Esophagus muscularis mucosa (tissue), 4 donors: ENCODE measurements around the gene MSX1. TPM values are rescaled to one million over a fixed set of nuclear protein-coding genes. Genes with fewer than 3 reads are reported as not detected.

Source experiments
- DNase-seq: peaks from one replicate; pipeline ENCODE4 v3.0.0-alpha.2; 2017; ENCODE audit errors: extremely low spot score
- H3K27ac ChIP-seq, 4 donors: fragments of 200-600 bp; sonication (generic); replicated peaks in 1 of 4; 1 replicate in 3 of 4; 2 replicates in 1 of 4; pipeline ENCODE4 v1.5.1; 2016 to 2019; ENCODE audit warnings: mild to moderate bottlenecking in 1 of 4
- H3K27me3 ChIP-seq, 4 donors: fragments of 200-600 bp; sonication (generic); one replicate each; pipeline versions ENCODE4 v1.5.1 to v1.6.0; 2016 to 2019
- H3K36me3 ChIP-seq, 4 donors: fragments of 200-600 bp; sonication (generic); one replicate each; pipeline ENCODE4 v1.5.1; 2016 to 2019
- H3K4me1 ChIP-seq, 4 donors: fragments of 200-600 bp; sonication (generic); one replicate each; pipeline ENCODE4 v1.5.1; 2016 to 2019
- H3K4me3 ChIP-seq, 4 donors: fragments of 200-600 bp; sonication (generic); 1 replicate in 2 of 4; 2 replicates in 2 of 4; pipeline ENCODE4 v1.5.1; 2016 to 2019; ENCODE audit warnings: mild to moderate bottlenecking in 4 of 4, moderate library complexity in 1 of 4
- H3K9me3 ChIP-seq, 4 donors: fragments of 200-600 bp; sonication (generic); 1 replicate in 3 of 4; 2 replicates in 1 of 4; pipeline ENCODE4 v1.5.1; 2016 to 2019
- EP300 ChIP-seq: sonication (generic); formaldehyde crosslinking; IDR thresholded peaks from one replicate; pipeline ENCODE4 v1.6.1; 2017; ENCODE audit warnings: antibody characterized with exemption
- POLR2A ChIP-seq: fragments of 450-650 bp; IDR thresholded peaks from one replicate; pipeline ENCODE4 v1.6.1; 2017; ENCODE audit warnings: antibody characterized with exemption, moderate library complexity, mild to moderate bottlenecking, low read depth
- POLR2AphosphoS5 ChIP-seq, 2 donors: sonication (generic); formaldehyde crosslinking; IDR thresholded peaks; one replicate each; pipeline ENCODE4 v1.6.1; 2017; ENCODE audit warnings: antibody characterized with exemption in 2 of 2
- WGBS: methylation state at CpG from one replicate; pipeline ENCODE4 v1.1.5; 2018; 5-methylcytosine and 5-hydroxymethylcytosine counted together
- intact Hi-C: fragments of 100-400 bp; cut with DNase I; formaldehyde crosslinking; loops from one replicate; pipeline ENCODE4 v1.15.1; 2023
- total RNA-seq, 4 donors: library from RNA; depleted of rRNA; stranded (reverse); fragments of >200 nt; gene quantifications; one replicate each; pipeline versions ENCODE4 v1.1.0 to v1.2.1, GENCODE V29; 2016
- TF ChIP-seq, protein P1 (sequence below), 3 experiments: fragments of 200-600 bp in 2 of 3; fragments of 450-650 bp in 1 of 3; sonication (generic) in 2 of 3; IDR thresholded peaks; one replicate each; pipeline ENCODE4 v1.5.1; 2017 to 2019; ENCODE audit warnings: antibody characterized with exemption in 3 of 3, mild to moderate bottlenecking in 2 of 3, moderate library complexity in 1 of 3

The MSX1 gene
- total RNA-seq, 4 donors from 2014 or later, result 2.9 to 6.3 (median 4.3) TPM

DNA sequence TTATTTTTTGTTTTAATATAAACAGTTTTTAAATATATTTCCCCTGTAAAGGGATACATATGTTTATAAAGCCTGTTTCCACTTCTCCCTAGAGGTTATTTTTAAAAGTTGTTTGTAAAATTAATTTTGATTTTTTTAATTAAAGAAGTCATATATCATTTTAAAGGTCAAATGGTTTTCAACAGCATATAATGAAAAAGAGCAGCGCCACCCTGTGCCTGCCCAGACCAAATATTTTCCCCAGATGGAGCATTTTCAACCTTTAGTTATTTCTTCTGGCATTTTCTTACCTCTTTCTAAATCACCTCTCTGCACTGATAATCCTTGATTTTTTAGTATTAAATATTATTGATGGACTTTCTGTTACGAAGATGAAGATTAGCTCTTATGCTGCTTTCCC lies 21.0 kb downstream of the MSX1 start:
- peaks cover 0 to 63% (median 3%) of the 10 kb centered on the region in 4 donors for H3K27me3 ChIP-seq
- intact Hi-C loops, result no loop called here
- H3K27ac ChIP-seq, result no peak overlapping the region

DNA sequence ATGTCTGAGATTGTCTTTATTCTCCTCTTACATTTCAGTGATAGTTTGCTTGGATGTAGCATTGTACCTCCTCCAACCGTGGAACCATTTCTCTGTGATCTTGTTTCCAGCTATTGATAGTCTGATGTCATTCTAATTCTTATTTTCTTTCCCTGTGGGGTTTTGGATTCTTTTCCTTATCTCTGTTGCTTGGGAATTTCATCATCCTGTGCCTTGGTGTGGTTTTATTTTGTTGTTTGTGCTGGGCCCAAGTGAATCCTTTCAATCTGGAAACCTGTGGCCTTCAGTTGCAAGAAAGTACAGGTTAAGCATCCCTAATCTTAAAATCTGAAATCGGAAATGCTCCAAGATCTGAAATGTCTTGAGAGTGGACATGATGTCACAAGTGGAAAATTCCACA lies 22.0 kb downstream of the MSX1 start:
- Histone ChIP-seq H3K4me1 (no peaks in the 10 kb centered on the region), H3K9me3 (no peaks in the 10 kb centered on the region), H3K27ac (no peak overlapping the region), H3K36me3 (no peaks in the 10 kb centered on the region), H3K4me3 (no peak overlapping the region), H3K27me3 (peaks cover 0 to 62% (median 0%) of the 10 kb centered on the region in 4 donors)
- WGBS, result 71% methylated on average over 2 of the region's 2 CpGs
- TF ChIP-seq, protein P1, sequence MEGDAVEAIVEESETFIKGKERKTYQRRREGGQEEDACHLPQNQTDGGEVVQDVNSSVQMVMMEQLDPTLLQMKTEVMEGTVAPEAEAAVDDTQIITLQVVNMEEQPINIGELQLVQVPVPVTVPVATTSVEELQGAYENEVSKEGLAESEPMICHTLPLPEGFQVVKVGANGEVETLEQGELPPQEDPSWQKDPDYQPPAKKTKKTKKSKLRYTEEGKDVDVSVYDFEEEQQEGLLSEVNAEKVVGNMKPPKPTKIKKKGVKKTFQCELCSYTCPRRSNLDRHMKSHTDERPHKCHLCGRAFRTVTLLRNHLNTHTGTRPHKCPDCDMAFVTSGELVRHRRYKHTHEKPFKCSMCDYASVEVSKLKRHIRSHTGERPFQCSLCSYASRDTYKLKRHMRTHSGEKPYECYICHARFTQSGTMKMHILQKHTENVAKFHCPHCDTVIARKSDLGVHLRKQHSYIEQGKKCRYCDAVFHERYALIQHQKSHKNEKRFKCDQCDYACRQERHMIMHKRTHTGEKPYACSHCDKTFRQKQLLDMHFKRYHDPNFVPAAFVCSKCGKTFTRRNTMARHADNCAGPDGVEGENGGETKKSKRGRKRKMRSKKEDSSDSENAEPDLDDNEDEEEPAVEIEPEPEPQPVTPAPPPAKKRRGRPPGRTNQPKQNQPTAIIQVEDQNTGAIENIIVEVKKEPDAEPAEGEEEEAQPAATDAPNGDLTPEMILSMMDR (IDR thresholded peaks at IDR 0.05), result no peak
- TF ChIP-seq POLR2A (no peak), POLR2AphosphoS5 (IDR thresholded peaks at IDR 0.05) (no peak), EP300 (no peak)
- intact Hi-C loops, result no loop called here
- DNase-seq, result no peak

More for the DNA sequence above, 21.0 kb downstream of the MSX1 start:
- Histone ChIP-seq H3K4me1 (no peaks in the 10 kb centered on the region), H3K36me3 (no peaks in the 10 kb centered on the region), H3K9me3 (no peaks in the 10 kb centered on the region), H3K4me3 (no peak overlapping the region)
- no peak for DNase-seq
- WGBS, result 63% methylated on average over 2 of the region's 2 CpGs
- TF ChIP-seq POLR2AphosphoS5 (IDR thresholded peaks at IDR 0.05) (no peak), POLR2A (no peak)
- TF ChIP-seq, protein P1 (IDR thresholded peaks at IDR 0.05), result peak in 2 of 3 experiments; percentile 12 to 17

DNA sequence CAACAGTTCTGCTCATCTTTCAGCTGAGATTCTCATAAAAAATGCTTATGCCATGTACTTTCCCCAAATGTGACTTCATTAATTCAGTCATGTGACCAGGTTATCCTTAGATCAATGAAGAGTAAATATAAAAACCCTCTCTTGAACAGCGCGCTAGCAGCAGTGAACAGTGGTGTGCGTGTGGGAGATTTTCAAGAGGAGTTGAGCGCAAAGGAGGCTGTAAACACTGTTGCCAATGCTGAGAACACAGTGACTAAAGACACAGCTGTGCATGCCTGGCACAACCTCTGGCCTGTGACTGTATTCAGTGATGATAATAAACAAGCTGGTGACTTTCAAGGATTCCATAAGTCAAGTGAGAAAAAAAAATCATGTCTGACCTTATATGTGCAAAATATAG lies 25.1 kb downstream of the MSX1 start:
- intact Hi-C loops, result no loop called here
- 89% methylated on average over 4 of the region's 4 CpGs for WGBS
- Histone ChIP-seq H3K4me1 (no peaks in the 10 kb centered on the region), H3K27ac (no peak overlapping the region), H3K4me3 (no peak overlapping the region), H3K36me3 (no peaks in the 10 kb centered on the region), H3K9me3 (no peaks in the 10 kb centered on the region), H3K27me3 (peaks cover 0 to 41% (median 0%) of the 10 kb centered on the region in 4 donors)
- DNase-seq, result no peak
- TF ChIP-seq, protein P1 (IDR thresholded peaks at IDR 0.05), result no peak
- TF ChIP-seq POLR2AphosphoS5 (IDR thresholded peaks at IDR 0.05) (no peak), POLR2A (no peak), EP300 (no peak)

DNA sequence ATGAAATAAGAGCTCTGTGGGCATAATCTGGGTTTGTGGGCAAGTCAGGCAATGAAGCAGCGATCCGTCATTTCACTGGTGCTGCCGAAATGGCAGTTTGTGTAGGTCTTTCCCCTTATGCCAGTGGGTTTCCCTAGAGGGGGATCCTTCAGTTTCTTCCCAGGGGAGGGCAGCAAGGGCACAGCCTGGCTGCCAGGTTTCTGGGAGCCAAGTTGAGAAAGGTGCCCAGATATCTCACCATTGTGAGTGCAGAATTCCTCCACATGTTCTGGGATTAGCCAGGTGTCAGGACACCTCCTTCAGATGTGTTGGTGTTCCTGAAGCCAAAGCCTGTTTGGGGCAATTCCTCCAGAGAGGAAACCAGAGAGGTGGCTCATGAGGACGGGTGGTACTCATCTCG lies 28.0 kb downstream of the MSX1 start:
- Histone ChIP-seq H3K4me1 (no peaks in the 10 kb centered on the region), H3K27ac (no peak overlapping the region), H3K9me3 (no peaks in the 10 kb centered on the region), H3K36me3 (no peaks in the 10 kb centered on the region), H3K4me3 (no peak overlapping the region), H3K27me3 (peaks cover 0 to 37% (median 0%) of the 10 kb centered on the region in 4 donors)
- intact Hi-C loops, result no loop called here
- no peak for TF ChIP-seq POLR2AphosphoS5 (IDR thresholded peaks at IDR 0.05)
- no peak for TF ChIP-seq POLR2A
- TF ChIP-seq EP300, result no peak
- TF ChIP-seq, protein P1 (IDR thresholded peaks at IDR 0.05), result no peak
- WGBS, result 79% methylated on average over 5 of the region's 5 CpGs
- no peak for DNase-seq

DNA sequence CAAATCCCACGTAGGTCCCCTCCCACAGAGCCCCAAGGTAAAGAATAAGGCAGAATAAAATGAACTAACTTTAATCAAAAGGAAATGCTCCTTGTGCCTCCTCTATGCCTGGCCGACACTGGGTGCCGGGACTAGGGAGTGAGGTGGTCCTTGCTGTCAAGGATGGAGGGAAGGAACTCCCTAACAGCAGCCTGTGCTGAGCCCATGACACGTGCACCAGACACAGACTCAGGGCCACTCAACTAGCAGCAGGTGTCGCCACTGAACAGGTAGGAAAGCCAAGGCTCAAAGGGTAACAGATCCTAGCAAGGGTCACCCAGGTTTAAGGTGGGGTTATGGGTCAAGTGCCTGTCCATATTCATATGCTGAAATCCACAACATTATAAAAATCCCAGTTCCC lies 29.2 kb downstream of the MSX1 start:
- H3K36me3 ChIP-seq, result no peaks in the 10 kb centered on the region
- no peak overlapping the region for H3K4me3 ChIP-seq
- H3K27me3 ChIP-seq, result peaks cover 0 to 32% (median 0%) of the 10 kb centered on the region in 4 donors
- no peak overlapping the region for H3K27ac ChIP-seq
- 70% methylated on average over 4 of the region's 5 CpGs for WGBS
- TF ChIP-seq, protein P1 (IDR thresholded peaks at IDR 0.05), result no peak
- no peak for TF ChIP-seq POLR2A
- no peak for TF ChIP-seq EP300
- no peak for DNase-seq
- H3K9me3 ChIP-seq, result no peaks in the 10 kb centered on the region
- no peaks in the 10 kb centered on the region for H3K4me1 ChIP-seq
- intact Hi-C loops, result no loop called here
